Activated naive CD4-positive, alpha-beta T cell (primary cell): Measurements from ENCODE around the gene SLC24A2.
"Not testable (repeated sequence)": the region's sequence is repeated elsewhere in the genome, so short reads cannot be mapped to it uniquely, and the experiment has no call there.

Source experiments
- DNase-seq, 4 experiments: peaks; one replicate each; lab custom pipeline; 2025; lab: John Stamatoyannopoulos, UW

The SLC24A2 gene

DNA sequence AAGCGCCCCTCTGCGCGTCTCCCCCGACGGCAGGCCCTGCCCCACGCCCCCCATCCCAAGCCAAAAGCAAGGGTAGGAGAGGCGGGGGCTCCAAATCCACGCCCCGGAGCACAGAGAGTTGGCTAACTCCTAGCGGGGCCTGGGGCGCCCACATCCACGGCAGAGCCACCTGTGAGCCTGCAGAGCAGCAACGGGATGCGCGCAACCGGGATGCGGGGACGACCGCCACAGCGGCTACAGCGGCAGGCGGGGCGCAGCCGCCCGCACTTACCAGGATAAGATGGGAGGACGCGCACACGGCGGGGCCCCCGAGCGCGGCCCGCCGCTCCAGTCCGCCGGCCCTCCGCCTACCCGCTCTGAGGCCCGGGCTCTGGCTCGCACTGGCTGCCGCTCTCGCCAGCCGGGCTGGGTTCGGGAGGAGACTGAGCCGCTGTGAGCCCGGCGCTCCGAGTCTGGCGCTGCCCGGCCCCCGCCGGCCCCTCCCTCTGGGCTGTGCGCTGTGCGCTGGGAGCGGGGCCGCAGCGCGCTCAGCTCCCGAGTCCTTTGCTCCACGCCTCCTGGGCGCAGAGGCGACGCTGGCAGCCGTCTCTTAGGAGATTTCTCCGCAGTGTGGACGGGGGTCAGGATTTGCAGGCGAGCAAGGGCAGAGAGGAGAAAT, at the start of gene SLC24A2:
TSS of gene SLC24A2 (minus strand) at position 424 of the 658 bp plus-strand sequence.
- no peak for DNase-seq

DNA sequence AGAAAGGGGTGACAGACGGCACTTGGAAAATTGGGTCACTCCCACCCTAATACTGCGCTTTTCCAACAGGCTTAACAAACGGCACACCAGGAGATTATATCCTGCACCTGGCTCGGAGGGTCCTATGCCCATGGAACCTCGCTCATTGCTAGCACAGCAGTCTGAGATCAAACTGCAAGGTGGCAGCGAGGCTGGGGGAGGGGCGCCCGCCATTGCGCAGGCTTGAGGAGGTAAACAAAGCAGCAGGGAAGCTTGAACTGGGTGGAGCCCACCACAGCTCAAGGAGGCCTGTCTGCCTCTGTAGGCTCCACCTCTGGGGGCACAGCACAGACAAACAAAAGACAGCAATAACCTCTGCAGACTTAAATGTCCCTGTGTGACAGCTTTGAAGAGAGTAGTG, 44.5 kb upstream of the SLC24A2 start:
- not testable (repeated sequence) for DNase-seq

- no peak for DNase-seq
Measured at GRCh38 chr9:19830796-19831195, 42.0 kb upstream of the SLC24A2 start.

- no peak for DNase-seq
Measured at GRCh38 chr9:19828576-19829109, 39.8 kb upstream of the SLC24A2 start.

GRCh38 chr9:19816769-19817168, 27.9 kb upstream of the SLC24A2 start:
- DNase-seq = no peak

GRCh38 chr9:19812194-19812593, 23.4 kb upstream of the SLC24A2 start:
- DNase-seq = no peak

- DNase-seq = no peak
Measured at GRCh38 chr9:19809422-19810269, 20.8 kb upstream of the SLC24A2 start.

DNA sequence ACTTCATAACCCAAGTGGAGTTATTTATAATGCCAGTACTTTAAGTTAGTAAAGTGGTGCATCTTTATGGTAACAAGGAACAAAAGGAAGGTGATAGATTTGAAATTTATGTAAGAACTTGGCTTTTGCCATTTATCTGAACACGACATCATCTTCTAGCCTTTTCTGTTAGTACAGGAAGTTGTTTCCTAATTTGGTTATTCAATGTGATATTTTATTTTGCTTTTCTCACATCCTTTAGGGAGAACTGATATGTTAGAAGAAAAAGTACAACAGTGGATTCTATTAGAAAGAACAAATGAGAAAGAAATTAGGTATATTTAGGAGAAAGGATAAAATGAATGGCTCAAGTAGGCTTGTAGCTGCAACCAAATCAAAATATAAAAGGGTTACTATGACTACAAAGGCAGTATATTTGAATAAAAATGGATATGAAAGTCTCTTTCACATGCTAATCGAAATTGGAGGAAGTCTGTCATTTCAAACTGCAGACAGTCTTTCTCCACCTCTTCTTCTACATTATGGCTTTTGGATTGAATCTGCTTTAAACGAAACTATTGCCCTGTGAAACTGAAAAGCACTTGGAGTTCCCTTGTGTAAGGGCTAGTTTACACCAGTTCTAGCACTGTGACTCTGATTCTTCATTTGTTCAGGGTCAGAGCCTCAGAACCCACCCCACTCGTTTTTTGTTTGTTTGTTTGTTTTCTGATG, 18.5 kb upstream of the SLC24A2 start:
- no peak for DNase-seq

DNA sequence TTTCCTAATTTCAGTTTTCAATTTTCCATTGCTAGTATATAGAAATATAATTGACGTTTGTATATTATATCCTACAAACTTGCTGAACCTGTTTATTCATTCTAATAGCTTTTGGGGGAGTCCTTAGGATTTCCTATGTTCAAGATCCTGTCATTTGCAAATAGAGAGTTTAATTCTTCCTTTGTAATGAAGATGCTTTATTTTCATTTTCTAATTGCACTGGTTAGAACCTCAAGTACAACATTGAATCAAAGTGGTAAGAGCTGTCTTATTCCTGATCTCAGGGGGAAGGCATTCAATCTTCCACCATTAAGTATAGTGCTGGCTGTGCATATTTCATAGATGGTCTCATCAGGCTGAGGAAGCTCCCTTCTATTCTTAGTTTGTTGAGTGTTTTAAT, 15.6 kb upstream of the SLC24A2 start:
- DNase-seq = no peak

DNA sequence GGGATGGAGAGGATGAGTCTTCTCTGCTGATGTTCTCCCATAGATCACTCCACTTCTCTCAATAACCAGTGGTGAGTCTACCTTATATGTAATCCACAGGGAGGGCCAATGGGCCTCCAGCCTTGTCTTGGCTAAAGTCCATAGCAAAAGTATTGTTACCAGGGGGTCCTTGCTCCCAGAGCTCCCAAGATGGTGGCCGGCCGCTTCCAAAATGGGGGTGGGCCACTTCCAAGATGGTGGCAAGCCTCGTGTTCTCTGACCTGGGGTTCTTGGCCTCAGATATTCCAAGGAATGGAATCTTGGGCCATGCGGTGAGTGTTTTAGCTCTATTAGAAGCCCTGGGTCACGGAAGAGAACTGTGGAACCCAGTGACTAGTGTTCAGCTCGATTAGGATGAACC, 12.0 kb upstream of the SLC24A2 start:
- no peak for DNase-seq

- no peak for DNase-seq
Measured at GRCh38 chr9:19799784-19800183, 10.9 kb upstream of the SLC24A2 start.

- DNase-seq = no peak
Measured at GRCh38 chr9:19788152-19788551, 685 bp downstream of the SLC24A2 start.

DNA sequence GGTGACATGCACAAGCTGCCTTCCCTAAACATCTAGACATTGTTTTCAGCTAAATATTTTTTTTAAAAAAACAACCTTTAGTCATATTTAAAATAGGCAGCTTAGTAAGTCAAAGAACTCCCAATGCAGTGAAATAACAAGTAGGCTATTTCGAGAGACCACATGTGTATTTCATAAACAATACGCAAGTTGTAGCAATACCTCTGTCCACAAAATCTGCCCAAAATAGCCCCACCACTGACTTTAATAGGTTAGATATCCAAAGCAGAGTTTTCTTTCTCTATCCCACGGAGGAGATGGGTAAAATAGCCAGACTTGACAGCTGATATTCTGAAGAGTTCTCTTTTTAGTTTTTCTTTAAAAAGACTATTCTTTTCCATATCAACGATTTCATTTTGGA, 1.2 kb downstream of the SLC24A2 start:
- DNase-seq = no peak

GRCh38 chr9:19785230-19785629, 3.6 kb downstream of the SLC24A2 start:
- no peak for DNase-seq

- no peak for DNase-seq
Measured at GRCh38 chr9:19784136-19784535, 4.7 kb downstream of the SLC24A2 start.

DNA sequence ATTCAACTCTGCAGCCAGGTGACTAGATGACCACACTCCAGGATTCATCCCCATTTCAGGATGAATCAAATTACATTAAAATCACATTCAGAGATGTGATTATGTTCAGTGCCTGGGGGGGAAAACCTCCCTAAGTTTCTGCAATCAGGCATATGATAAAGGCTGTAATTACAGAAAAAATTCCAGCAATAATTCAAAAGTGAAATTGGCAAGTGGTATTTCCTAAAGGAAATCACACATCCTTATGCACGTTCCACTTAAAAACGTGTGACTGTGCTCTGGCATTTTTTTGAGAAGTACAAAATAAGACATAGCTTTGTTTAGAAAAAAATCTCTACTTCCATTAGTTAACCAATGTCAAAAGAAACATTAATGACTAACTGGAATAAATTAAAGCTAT, 5.3 kb downstream of the SLC24A2 start:
- DNase-seq = no peak

- DNase-seq = no peak
Measured at GRCh38 chr9:19782005-19782404, 6.8 kb downstream of the SLC24A2 start.

GRCh38 chr9:19781240-19781639, 7.6 kb downstream of the SLC24A2 start:
- no peak for DNase-seq

- DNase-seq = no peak
Measured at GRCh38 chr9:19771446-19771845, 17.4 kb downstream of the SLC24A2 start.

DNA sequence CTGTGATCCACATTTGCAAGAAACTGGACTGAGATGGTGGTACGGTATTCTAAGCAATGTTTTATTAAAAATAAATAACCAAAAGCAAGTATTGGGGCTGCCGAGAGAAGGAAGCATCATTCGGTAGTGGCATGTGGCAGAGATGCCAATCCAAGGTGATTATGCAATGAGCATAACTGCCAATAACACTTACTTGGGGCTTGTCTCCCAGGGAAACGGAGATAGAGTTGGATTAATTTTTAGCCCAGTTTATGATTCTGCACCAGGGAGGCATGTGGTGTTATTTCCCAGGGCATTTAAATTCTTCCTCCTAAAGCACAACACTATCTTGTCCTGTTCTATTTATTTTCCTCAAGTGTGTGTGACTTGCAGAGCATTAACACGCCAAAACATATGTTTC, 17.9 kb downstream of the SLC24A2 start:
- no peak for DNase-seq

DNA sequence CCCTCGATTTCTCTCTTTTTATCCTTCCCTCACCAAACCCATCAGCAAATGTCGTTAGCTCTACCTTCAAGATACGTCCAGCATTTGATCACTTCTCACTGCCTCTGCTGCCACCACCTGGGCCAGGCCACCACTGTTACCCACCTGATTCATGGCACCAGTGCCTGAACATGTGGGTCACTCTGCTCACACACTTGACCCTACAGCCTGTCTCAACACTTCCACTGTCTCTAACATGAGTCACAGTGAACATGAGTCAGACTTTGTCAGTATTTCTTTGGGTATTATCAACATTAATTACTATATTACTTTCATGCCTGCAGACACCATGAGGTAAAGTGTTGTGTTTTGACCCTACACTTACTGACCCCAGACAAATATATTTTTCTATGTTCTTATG, 19.6 kb downstream of the SLC24A2 start:
- DNase-seq = no peak

GRCh38 chr9:19768798-19769197, 20.0 kb downstream of the SLC24A2 start:
- no peak for DNase-seq

DNA sequence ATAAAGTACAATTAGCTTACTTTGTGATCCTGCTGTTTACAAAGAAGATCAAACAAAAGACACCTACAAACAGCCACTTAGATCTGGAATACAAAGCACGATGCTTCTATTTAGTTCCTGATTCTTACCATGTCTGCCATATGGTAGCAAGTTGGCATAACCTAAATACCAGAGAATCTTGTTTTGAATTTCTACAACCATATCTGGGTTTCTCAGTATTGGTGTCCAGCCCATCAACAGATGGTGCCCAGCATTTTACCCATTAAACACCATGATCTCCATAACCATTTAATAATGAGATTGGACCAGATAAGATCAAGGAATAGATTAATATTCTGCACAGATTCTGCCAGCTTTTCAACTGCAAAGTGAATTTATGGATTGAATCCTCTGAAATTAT, 29.8 kb downstream of the SLC24A2 start:
- DNase-seq = no peak
